ENCODE results near the gene DYNLT5. TPM values are rescaled to one million over a fixed set of nuclear protein-coding genes. Genes with fewer than 3 reads are reported as not detected.

Gene DYNLT5
- polyA plus RNA-seq, 3 donors = 0.08 to 0.54 (median 0.28) TPM

DNA sequence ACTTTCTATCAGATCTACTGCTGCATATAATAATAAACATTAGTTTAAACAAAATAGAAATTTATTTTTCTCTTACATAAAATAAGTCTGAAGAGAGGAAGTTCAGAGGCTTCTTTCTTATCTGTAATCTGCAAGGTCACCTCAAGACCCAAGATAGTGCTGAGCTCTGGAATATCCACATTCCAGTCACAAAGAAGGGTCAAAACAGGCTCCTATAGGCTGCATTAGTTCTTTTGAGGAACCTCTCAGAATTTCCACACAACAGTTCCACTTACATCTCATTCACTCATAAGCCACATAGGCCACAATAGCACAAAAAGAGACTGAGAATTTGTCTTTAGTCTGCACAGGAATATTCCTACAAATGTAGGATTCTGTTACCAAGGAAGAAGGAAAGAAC is 15.4 kb downstream of the DYNLT5 start:
- no peaks in the 10 kb centered on the region for H3K27me3 Mint-ChIP-seq (ENCODE audit: low read depth in 3 of 3)
- peaks cover 0 to 4% (median 0%) of the 10 kb centered on the region in 7 donors for H3K9me3 Mint-ChIP-seq
- H3K4me1 Mint-ChIP-seq = peaks cover 2% of the 10 kb centered on the region
- Histone ChIP-seq H2AFZ (ENCODE audit: insufficient read depth, low read depth, low read length, poor library complexity, severe bottlenecking) (no peak overlapping the region), H3K27ac (ENCODE audit: low read depth in 1 of 2, low read length in 2 of 2) (no peak overlapping the region), H3K36me3 (replicated peaks in 1 of 2; ENCODE audit: control insufficient read depth in 1 of 2, insufficient read depth in 2 of 2, low read length in 2 of 2) (no peaks in the 10 kb centered on the region), H3K4me3 (replicated peaks in 1 of 3; ENCODE audit: low read depth in 2 of 3, low read length in 3 of 3) (no peak overlapping the region), H3K4me1 (ENCODE audit: control insufficient read depth in 1 of 2, insufficient read depth in 2 of 2, low read length in 2 of 2) (no peaks in the 10 kb centered on the region), H3K79me2 (ENCODE audit: insufficient read depth, low read length) (no peaks in the 10 kb centered on the region), H3K27me3 (ENCODE audit: control insufficient read depth in 2 of 2, insufficient read depth in 2 of 2, low read length in 2 of 2) (no peaks in the 10 kb centered on the region), H4K20me1 (ENCODE audit: insufficient read depth, low read length) (no peaks in the 10 kb centered on the region), H3K9me3 (replicated peaks in 1 of 2; ENCODE audit: control insufficient read depth in 1 of 2, insufficient read depth in 1 of 2, low read length in 2 of 2) (no peaks in the 10 kb centered on the region), H3K4me2 (replicated peaks; ENCODE audit: extremely low read depth, low read length, poor library complexity, severe bottlenecking) (no peak overlapping the region), H3K9ac (ENCODE audit: insufficient read depth, low read length, poor library complexity, severe bottlenecking) (no peak overlapping the region)
- intact Hi-C loops (cut with micrococcal nuclease) = loop anchor here in 1 of 2 donors (10.0 kb wide), 1 partner anchor 157 kb away; the partner anchor contains the start of genes DNAI4 and MIER1
- TF ChIP-seq, protein P1, sequence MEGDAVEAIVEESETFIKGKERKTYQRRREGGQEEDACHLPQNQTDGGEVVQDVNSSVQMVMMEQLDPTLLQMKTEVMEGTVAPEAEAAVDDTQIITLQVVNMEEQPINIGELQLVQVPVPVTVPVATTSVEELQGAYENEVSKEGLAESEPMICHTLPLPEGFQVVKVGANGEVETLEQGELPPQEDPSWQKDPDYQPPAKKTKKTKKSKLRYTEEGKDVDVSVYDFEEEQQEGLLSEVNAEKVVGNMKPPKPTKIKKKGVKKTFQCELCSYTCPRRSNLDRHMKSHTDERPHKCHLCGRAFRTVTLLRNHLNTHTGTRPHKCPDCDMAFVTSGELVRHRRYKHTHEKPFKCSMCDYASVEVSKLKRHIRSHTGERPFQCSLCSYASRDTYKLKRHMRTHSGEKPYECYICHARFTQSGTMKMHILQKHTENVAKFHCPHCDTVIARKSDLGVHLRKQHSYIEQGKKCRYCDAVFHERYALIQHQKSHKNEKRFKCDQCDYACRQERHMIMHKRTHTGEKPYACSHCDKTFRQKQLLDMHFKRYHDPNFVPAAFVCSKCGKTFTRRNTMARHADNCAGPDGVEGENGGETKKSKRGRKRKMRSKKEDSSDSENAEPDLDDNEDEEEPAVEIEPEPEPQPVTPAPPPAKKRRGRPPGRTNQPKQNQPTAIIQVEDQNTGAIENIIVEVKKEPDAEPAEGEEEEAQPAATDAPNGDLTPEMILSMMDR (IDR thresholded peaks at IDR 0.05) = no peak
- peaks cover 3 to 4% of the 10 kb centered on the region in 2 donors for H3K36me3 Mint-ChIP-seq
- DNase-seq = no peak
- H3K4me3 Mint-ChIP-seq = no peak overlapping the region
- no peak overlapping the region for H3K27ac Mint-ChIP-seq

DNA sequence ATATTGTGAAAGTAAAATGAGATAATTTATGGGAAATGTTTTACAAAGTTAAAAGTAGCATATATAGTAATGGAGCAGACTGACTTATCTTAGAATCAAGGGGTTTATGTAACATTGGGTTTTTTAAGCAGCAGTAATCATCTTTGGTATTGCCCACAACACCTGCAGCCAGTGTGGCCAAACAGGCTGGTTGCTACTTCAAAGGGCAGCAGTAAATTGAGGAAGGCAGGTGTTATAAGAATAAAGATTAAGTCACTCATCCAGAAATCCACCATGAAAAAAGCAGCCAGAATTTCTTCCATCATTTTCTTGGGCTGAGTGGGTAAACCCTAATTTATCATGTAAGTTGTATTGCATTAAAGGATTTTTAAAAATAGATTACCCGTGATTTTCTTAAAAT is 16.7 kb downstream of the DYNLT5 start:
- no peak overlapping the region for H2AFZ ChIP-seq (ENCODE audit: insufficient read depth, low read depth, low read length, poor library complexity, severe bottlenecking)
- H3K79me2 ChIP-seq (ENCODE audit: insufficient read depth, low read length) = no peaks in the 10 kb centered on the region
- H3K9ac ChIP-seq (ENCODE audit: insufficient read depth, low read length, poor library complexity, severe bottlenecking) = no peak overlapping the region
- H4K20me1 ChIP-seq (ENCODE audit: insufficient read depth, low read length) = no peaks in the 10 kb centered on the region
- H3K4me1 ChIP-seq (ENCODE audit: control insufficient read depth in 1 of 2, insufficient read depth in 2 of 2, low read length in 2 of 2) = no peaks in the 10 kb centered on the region
- Mint-ChIP-seq H3K4me1 (peaks cover 2% of the 10 kb centered on the region), H3K27ac (no peak overlapping the region), H3K36me3 (peaks cover 3 to 12% of the 10 kb centered on the region in 2 donors), H3K4me3 (no peak overlapping the region), H3K27me3 (ENCODE audit: low read depth in 3 of 3) (no peaks in the 10 kb centered on the region), H3K9me3 (no peaks in the 10 kb centered on the region)
- TF ChIP-seq, protein P1 (IDR thresholded peaks at IDR 0.05) = no peak
- no peak overlapping the region for H3K27ac ChIP-seq (ENCODE audit: low read depth in 1 of 2, low read length in 2 of 2)
- no peaks in the 10 kb centered on the region for H3K36me3 ChIP-seq (replicated peaks in 1 of 2; ENCODE audit: control insufficient read depth in 1 of 2, insufficient read depth in 2 of 2, low read length in 2 of 2)
- no peak overlapping the region for H3K4me2 ChIP-seq (replicated peaks; ENCODE audit: extremely low read depth, low read length, poor library complexity, severe bottlenecking)
- no peak for DNase-seq
- H3K4me3 ChIP-seq (replicated peaks in 1 of 3; ENCODE audit: low read depth in 2 of 3, low read length in 3 of 3) = no peak overlapping the region
- intact Hi-C loops (cut with micrococcal nuclease) = loop anchor here in 1 of 2 donors (10.0 kb wide), 1 partner anchor 156 kb away; the partner anchor contains the start of genes DNAI4 and MIER1
- H3K9me3 ChIP-seq (replicated peaks in 1 of 2; ENCODE audit: control insufficient read depth in 1 of 2, insufficient read depth in 1 of 2, low read length in 2 of 2) = no peaks in the 10 kb centered on the region
- no CpG with 5 or more reads among the region's 1 CpG for WGBS (ENCODE audit: insufficient coverage)
- H3K27me3 ChIP-seq (ENCODE audit: control insufficient read depth in 2 of 2, insufficient read depth in 2 of 2, low read length in 2 of 2) = no peaks in the 10 kb centered on the region

All from CD14-positive monocyte (primary cell).